Measurements from ENCODE around the gene CDKN1C. TPM values are rescaled to one million over a fixed set of nuclear protein-coding genes. Genes with fewer than 3 reads are reported as not detected.

Gene CDKN1C
- total RNA-seq, 1 donor from 2014 or later: 140 TPM

GRCh38 chr11:2921261-2921660 is 35.7 kb upstream of the CDKN1C start:
- no peaks in the 10 kb centered on the region for H3K36me3 Mint-ChIP-seq
- peaks cover under 1% of the 10 kb centered on the region for H3K27me3 Mint-ChIP-seq
- no peaks in the 10 kb centered on the region for H3K4me1 Mint-ChIP-seq (ENCODE audit: unreplicated experiment)
- H3K27ac Mint-ChIP-seq: no peak overlapping the region
- H3K9me3 Mint-ChIP-seq: no peaks in the 10 kb centered on the region
- TF ChIP-seq, protein P1, sequence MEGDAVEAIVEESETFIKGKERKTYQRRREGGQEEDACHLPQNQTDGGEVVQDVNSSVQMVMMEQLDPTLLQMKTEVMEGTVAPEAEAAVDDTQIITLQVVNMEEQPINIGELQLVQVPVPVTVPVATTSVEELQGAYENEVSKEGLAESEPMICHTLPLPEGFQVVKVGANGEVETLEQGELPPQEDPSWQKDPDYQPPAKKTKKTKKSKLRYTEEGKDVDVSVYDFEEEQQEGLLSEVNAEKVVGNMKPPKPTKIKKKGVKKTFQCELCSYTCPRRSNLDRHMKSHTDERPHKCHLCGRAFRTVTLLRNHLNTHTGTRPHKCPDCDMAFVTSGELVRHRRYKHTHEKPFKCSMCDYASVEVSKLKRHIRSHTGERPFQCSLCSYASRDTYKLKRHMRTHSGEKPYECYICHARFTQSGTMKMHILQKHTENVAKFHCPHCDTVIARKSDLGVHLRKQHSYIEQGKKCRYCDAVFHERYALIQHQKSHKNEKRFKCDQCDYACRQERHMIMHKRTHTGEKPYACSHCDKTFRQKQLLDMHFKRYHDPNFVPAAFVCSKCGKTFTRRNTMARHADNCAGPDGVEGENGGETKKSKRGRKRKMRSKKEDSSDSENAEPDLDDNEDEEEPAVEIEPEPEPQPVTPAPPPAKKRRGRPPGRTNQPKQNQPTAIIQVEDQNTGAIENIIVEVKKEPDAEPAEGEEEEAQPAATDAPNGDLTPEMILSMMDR (conservative IDR thresholded peaks at IDR 0.05): no peak
- no peak for DNase-seq (ENCODE audit: extremely low spot score, unreplicated experiment)
- no peak overlapping the region for H3K4me3 Mint-ChIP-seq

DNA sequence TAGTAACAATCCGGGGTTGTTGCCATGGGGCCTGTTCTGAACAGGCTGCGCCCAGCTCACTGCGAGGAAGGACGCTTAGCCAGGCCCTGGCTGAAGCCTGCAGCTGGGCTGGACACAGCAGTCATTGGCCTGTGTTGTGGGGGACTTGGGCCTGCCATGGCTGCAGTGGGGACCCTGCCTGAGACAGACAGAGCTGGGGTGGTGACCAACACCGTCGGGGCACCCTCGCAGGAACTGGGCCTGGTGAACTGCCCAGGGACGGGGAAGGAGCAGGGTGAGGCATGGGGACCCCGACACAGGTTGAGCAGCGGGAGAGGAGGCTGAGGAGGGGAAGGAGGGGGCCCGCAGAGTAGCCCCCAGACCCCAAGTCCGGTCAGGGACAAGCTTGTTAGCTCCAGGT is 34.8 kb upstream of the CDKN1C start:
- Mint-ChIP-seq H3K9me3 (no peaks in the 10 kb centered on the region), H3K4me1 (ENCODE audit: unreplicated experiment) (no peaks in the 10 kb centered on the region), H3K27ac (no peak overlapping the region), H3K36me3 (no peaks in the 10 kb centered on the region), H3K27me3 (no peaks in the 10 kb centered on the region), H3K4me3 (no peak overlapping the region)
- DNase-seq (ENCODE audit: extremely low spot score, unreplicated experiment): no peak
- TF ChIP-seq, protein P1 (conservative IDR thresholded peaks at IDR 0.05): no peak

GRCh38 chr11:2919837-2920236 is 34.3 kb upstream of the CDKN1C start:
- H3K9me3 Mint-ChIP-seq: no peaks in the 10 kb centered on the region
- H3K36me3 Mint-ChIP-seq: no peaks in the 10 kb centered on the region
- no peak overlapping the region for H3K4me3 Mint-ChIP-seq
- no peaks in the 10 kb centered on the region for H3K27me3 Mint-ChIP-seq
- no peaks in the 10 kb centered on the region for H3K4me1 Mint-ChIP-seq (ENCODE audit: unreplicated experiment)
- TF ChIP-seq, protein P1 (conservative IDR thresholded peaks at IDR 0.05): no peak
- no peak for DNase-seq (ENCODE audit: extremely low spot score, unreplicated experiment)
- H3K27ac Mint-ChIP-seq: no peak overlapping the region

- Mint-ChIP-seq H3K4me1 (ENCODE audit: unreplicated experiment) (no peaks in the 10 kb centered on the region), H3K4me3 (no peak overlapping the region), H3K9me3 (no peaks in the 10 kb centered on the region), H3K36me3 (no peaks in the 10 kb centered on the region), H3K27ac (no peak overlapping the region), H3K27me3 (no peaks in the 10 kb centered on the region)
- TF ChIP-seq, protein P1 (conservative IDR thresholded peaks at IDR 0.05): no peak
- no peak for DNase-seq (ENCODE audit: extremely low spot score, unreplicated experiment)
These were observed 33.6 kb upstream of the CDKN1C start for GRCh38 chr11:2919188-2919587.

- no peaks in the 10 kb centered on the region for H3K27me3 Mint-ChIP-seq
- no peaks in the 10 kb centered on the region for H3K9me3 Mint-ChIP-seq
- no peaks in the 10 kb centered on the region for H3K4me1 Mint-ChIP-seq (ENCODE audit: unreplicated experiment)
- H3K27ac Mint-ChIP-seq: no peak overlapping the region
- TF ChIP-seq, protein P1 (conservative IDR thresholded peaks at IDR 0.05): no peak
- no peaks in the 10 kb centered on the region for H3K36me3 Mint-ChIP-seq
- H3K4me3 Mint-ChIP-seq: no peak overlapping the region
- DNase-seq (ENCODE audit: extremely low spot score, unreplicated experiment): no peak
These were observed 32.4 kb upstream of the CDKN1C start for GRCh38 chr11:2917842-2918490.

Measured in type B pancreatic cell (in vitro differentiated cells).